ENCODE measurements around the gene CNTN5. TPM values are rescaled to one million over a fixed set of nuclear protein-coding genes. Genes with fewer than 3 reads are reported as not detected.

Gene CNTN5
- total and polyA plus RNA-seq, 10 of the 15 experiments (the other 5 are each of a cell fraction or from before 2014, with no cell fraction given) = 0.01 TPM; not detected in 9

DNA sequence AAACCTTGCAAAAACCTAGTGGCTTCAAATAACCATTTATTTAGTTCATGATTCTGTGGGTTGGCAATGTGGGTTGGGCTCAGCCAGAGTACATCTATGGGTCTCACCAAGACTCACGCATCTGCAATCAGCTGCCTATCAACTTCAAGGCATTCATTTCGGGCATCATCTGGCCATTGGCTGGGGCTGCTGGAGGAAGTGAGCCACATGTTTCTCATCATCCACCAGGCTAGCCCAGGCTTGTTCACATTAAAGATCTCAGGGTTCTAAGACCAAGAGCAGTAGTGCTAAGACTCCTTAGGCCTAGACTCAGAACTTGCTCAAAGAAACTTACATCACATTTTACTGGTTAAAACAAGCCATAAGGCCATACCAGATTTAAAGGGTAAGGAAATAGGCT is 1187.5 kb downstream of the CNTN5 start:
- FAIRE-seq (no peak), ATAC-seq (no peak), DNase-seq (ENCODE audit: low read depth, low spot score) (no peak)
- no peaks in the 10 kb centered on the region for H3K36me3 ChIP-seq (ENCODE audit: control insufficient read depth in 2 of 2, insufficient read depth in 2 of 2, low read length in 1 of 2)
- TF ChIP-seq GABPA (IDR thresholded peaks at IDR 0.05; ENCODE audit: low read depth) = no peak
- no peak for TF ChIP-seq SUZ12 (IDR thresholded peaks at IDR 0.05; ENCODE audit: unreplicated experiment)
- no peak for TF ChIP-seq STAT3 (IDR thresholded peaks at IDR 0.05; ENCODE audit: low read depth, low read length)
- TF ChIP-seq JUNB (IDR thresholded peaks at IDR 0.05) = no peak
- TF ChIP-seq DPF2 (IDR thresholded peaks at IDR 0.05) = no peak
- TF ChIP-seq, protein P1, sequence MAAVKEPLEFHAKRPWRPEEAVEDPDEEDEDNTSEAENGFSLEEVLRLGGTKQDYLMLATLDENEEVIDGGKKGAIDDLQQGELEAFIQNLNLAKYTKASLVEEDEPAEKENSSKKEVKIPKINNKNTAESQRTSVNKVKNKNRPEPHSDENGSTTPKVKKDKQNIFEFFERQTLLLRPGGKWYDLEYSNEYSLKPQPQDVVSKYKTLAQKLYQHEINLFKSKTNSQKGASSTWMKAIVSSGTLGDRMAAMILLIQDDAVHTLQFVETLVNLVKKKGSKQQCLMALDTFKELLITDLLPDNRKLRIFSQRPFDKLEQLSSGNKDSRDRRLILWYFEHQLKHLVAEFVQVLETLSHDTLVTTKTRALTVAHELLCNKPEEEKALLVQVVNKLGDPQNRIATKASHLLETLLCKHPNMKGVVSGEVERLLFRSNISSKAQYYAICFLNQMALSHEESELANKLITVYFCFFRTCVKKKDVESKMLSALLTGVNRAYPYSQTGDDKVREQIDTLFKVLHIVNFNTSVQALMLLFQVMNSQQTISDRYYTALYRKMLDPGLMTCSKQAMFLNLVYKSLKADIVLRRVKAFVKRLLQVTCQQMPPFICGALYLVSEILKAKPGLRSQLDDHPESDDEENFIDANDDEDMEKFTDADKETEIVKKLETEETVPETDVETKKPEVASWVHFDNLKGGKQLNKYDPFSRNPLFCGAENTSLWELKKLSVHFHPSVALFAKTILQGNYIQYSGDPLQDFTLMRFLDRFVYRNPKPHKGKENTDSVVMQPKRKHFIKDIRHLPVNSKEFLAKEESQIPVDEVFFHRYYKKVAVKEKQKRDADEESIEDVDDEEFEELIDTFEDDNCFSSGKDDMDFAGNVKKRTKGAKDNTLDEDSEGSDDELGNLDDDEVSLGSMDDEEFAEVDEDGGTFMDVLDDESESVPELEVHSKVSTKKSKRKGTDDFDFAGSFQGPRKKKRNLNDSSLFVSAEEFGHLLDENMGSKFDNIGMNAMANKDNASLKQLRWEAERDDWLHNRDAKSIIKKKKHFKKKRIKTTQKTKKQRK (IDR thresholded peaks at IDR 0.05; ENCODE audit: low read depth, low read length) = no peak
- TF ChIP-seq MXI1 (IDR thresholded peaks at IDR 0.05; ENCODE audit: low read depth, low read length) = no peak
- TF ChIP-seq MEF2B (IDR thresholded peaks at IDR 0.05; ENCODE audit: partially characterized antibody, poor library complexity, severe bottlenecking) = no peak
- no peaks in the 10 kb centered on the region for H3K27me3 ChIP-seq (replicated peaks in 1 of 2; ENCODE audit: control insufficient read depth in 2 of 2, insufficient read depth in 2 of 2, low read length in 1 of 2)
- 40% methylated on average over 2 of the region's 2 CpGs for WGBS (ENCODE audit: insufficient coverage, insufficient replicate concordance, low lambda C conversion rate, missing lambda C conversion rate)
- H4K20me1 ChIP-seq (ENCODE audit: control insufficient read depth, insufficient read depth) = no peaks in the 10 kb centered on the region
- ChIA-PET RAD21 (ENCODE audit: unreplicated experiment) (no interaction called here), SMC1A (ENCODE audit: uncharacterized antibody, unreplicated experiment) (no interaction called here), CTCF (no interaction called here), POLR2A (no interaction called here)
- H3K4me1 ChIP-seq (ENCODE audit: control insufficient read depth, insufficient read depth, low read length) = no peaks in the 10 kb centered on the region
- no peaks in the 10 kb centered on the region for H3K9me3 ChIP-seq (replicated peaks; ENCODE audit: control insufficient read depth, insufficient read depth, low read length)
- H3K79me2 ChIP-seq (ENCODE audit: control insufficient read depth, insufficient read depth, low read length) = no peaks in the 10 kb centered on the region
- no peak overlapping the region for H3K4me3 ChIP-seq
- no peak overlapping the region for H3K9ac ChIP-seq (ENCODE audit: control insufficient read depth, insufficient read depth, low read length)
- H3K4me2 ChIP-seq (ENCODE audit: control insufficient read depth, insufficient read depth) = no peak overlapping the region
- intact Hi-C loops (cut with micrococcal nuclease; ENCODE audit: unreplicated experiment) = no loop called here
- 0 out of 2 replicates have a peak overlapping the region, but pooled peaks have one; percentile 12 for H2AFZ ChIP-seq (ENCODE audit: control insufficient read depth, low read depth, low read length)
- in situ Hi-C loops (cut with MboI) = no loop called here
- H3K27ac ChIP-seq (ENCODE audit: control insufficient read depth, insufficient read depth) = no peak overlapping the region
- no TSS peak for BruUV-seq (replicated peaks)
